Stimulated activated CD4-positive, alpha-beta T cell treated with anti-CD3 and anti-CD28 coated beads, TNF-alpha, amount 100 ng/mL, for 1 hour (primary cell): ENCODE results near the gene SLX4.
"Not testable (repeated sequence)": the region's sequence is repeated elsewhere in the genome, so short reads cannot be mapped to it uniquely, and the experiment has no call there.

Experiments
- DNase-seq, 3 donors: peaks; one replicate each; pipeline ENCODE4 v3.0.0-alpha.2; 2020; ENCODE audit warnings: low read depth in 3 of 3, low spot score in 1 of 3

The SLX4 gene

GRCh38 chr16:3641801-3642396, 30.5 kb upstream of the SLX4 start:
- no peak for DNase-seq

GRCh38 chr16:3640632-3641501, 29.5 kb upstream of the SLX4 start:
- no peak for DNase-seq

GRCh38 chr16:3640207-3640606, 28.8 kb upstream of the SLX4 start:
- no peak for DNase-seq

GRCh38 chr16:3638916-3639644, 27.7 kb upstream of the SLX4 start:
- DNase-seq = no peak

GRCh38 chr16:3637371-3637923, 26.0 kb upstream of the SLX4 start:
- DNase-seq = no peak

GRCh38 chr16:3625911-3626732, 14.7 kb upstream of the SLX4 start:
- DNase-seq = no peak

GRCh38 chr16:3625331-3625730, 13.9 kb upstream of the SLX4 start:
- no peak for DNase-seq

- no peak for DNase-seq
Observed at GRCh38 chr16:3623642-3624041, 12.2 kb upstream of the SLX4 start.

GRCh38 chr16:3618769-3619141, 7.3 kb upstream of the SLX4 start:
- no peak for DNase-seq

GRCh38 chr16:3612510-3613466, 1.4 kb upstream of the SLX4 start:
- DNase-seq = no peak

- DNase-seq = no peak
Observed at GRCh38 chr16:3610698-3611145, 684 bp downstream of the SLX4 start.

- DNase-seq = no peak
Observed at GRCh38 chr16:3609895-3610697, 1.3 kb downstream of the SLX4 start.

GRCh38 chr16:3608976-3609375, 2.4 kb downstream of the SLX4 start:
- not testable (repeated sequence) for DNase-seq

GRCh38 chr16:3608069-3608468, 3.3 kb downstream of the SLX4 start:
- no peak for DNase-seq

- DNase-seq = no peak
Observed at GRCh38 chr16:3607634-3608033, 3.8 kb downstream of the SLX4 start.

GRCh38 chr16:3607161-3607560, 4.2 kb downstream of the SLX4 start:
- no peak for DNase-seq

- DNase-seq = no peak
Observed at GRCh38 chr16:3606441-3606840, 5.0 kb downstream of the SLX4 start.

- DNase-seq = no peak
Observed at GRCh38 chr16:3602320-3602653, 9.1 kb downstream of the SLX4 start.
